ENCODE measurements around the gene ETV7.

DNA sequence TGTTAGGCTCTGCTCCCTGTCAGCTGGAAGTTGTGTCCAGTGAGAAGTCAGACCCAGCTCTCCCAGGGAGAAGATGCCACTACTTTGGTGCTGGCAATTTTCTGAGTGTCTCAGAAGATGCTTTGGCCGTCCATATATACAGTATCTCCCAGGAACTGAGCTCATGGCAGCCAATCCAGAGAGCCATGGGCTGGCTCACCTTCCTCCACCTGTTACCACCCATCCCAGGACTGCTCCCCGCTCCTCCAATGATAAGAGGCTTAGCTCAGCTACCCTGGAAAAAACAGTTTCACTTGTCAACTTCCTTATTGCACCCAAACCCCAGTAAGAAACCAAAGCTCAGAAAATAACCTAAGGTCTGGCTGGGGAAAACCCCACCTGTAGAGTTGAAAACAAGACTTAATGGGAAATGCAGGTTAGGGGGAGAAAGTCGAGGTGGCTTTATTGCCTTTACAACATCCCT is 50.7 kb downstream of the ETV7 start, which contains the start of gene BNIP5:
- TF ChIP-seq, protein P1, sequence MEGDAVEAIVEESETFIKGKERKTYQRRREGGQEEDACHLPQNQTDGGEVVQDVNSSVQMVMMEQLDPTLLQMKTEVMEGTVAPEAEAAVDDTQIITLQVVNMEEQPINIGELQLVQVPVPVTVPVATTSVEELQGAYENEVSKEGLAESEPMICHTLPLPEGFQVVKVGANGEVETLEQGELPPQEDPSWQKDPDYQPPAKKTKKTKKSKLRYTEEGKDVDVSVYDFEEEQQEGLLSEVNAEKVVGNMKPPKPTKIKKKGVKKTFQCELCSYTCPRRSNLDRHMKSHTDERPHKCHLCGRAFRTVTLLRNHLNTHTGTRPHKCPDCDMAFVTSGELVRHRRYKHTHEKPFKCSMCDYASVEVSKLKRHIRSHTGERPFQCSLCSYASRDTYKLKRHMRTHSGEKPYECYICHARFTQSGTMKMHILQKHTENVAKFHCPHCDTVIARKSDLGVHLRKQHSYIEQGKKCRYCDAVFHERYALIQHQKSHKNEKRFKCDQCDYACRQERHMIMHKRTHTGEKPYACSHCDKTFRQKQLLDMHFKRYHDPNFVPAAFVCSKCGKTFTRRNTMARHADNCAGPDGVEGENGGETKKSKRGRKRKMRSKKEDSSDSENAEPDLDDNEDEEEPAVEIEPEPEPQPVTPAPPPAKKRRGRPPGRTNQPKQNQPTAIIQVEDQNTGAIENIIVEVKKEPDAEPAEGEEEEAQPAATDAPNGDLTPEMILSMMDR (conservative IDR thresholded peaks at IDR 0.05 in 1 of 2, IDR thresholded peaks at IDR 0.05 in 1 of 2; ENCODE audit: low read depth in 1 of 2, low read length in 2 of 2) = no peak
- no peak for TF ChIP-seq EZH2 (IDR thresholded peaks at IDR 0.05; ENCODE audit: low read length, missing control alignments)

All from fibroblast of lung (primary cell).